HCT116 (cell line): ENCODE data around the gene DOCK3. TPM values are rescaled to one million over a fixed set of nuclear protein-coding genes. Genes with fewer than 3 reads are reported as not detected.

Experiments used
- ATAC-seq: fragments of 200-7000 bp; cut with Tn5 transposase; 2 replicates; pipeline ENCODE4 v1.9.1; 2020; ENCODE audit warnings: mild to moderate bottlenecking, moderate library complexity
- BruUV-seq: library from RNA; stranded (reverse); fragments of 400-500 nt; replicated peaks from 2 replicates; lab custom pipeline; 2021; lab: Mats Ljungman, UMichigan
- CTCF ChIA-PET: fragments of 300-600 bp; sonication (Branson Sonifier 250); formaldehyde crosslinking; loops from one replicate; lab custom pipeline; 2021; ENCODE audit warnings: antibody characterized with exemption; lab: Charles Lee
- POLR2A ChIA-PET: fragments of 300-600, 350-600 bp; sonication (Branson Sonifier 250); formaldehyde crosslinking; loops from one replicate; lab custom pipeline; 2021; ENCODE audit warnings: antibody characterized with exemption; lab: Charles Lee
- RAD21 ChIA-PET, 2 experiments: fragments of 300-600 bp; sonication (Branson Sonifier 250); formaldehyde crosslinking; loops; one replicate each; lab custom pipeline; 2023; ENCODE audit warnings: low total read pairs in 2 of 2; ENCODE audit not compliant: uncharacterized antibody in 2 of 2, unreplicated experiment in 2 of 2, low non-redundant PET in 1 of 2; lab: Charles Lee
- DNase-seq: peaks from one replicate; pipeline ENCODE4 v3.0.0-alpha.2; 2010; ENCODE audit warnings: low read depth, low spot score
- H2AFZ ChIP-seq: fragments of 200-600 bp; shearing (Covaris generic), sonication (generic); 2 replicates; pipeline ENCODE4 v1.6.1; 2017; ENCODE audit warnings: low read depth, mixed run types, mixed read lengths, antibody characterized with exemption, low read length; ENCODE audit not compliant: poor library complexity, severe bottlenecking
- H3K27ac ChIP-seq: 2 replicates; pipeline ENCODE4 v1.5.1; 2012; ENCODE audit warnings: low read depth, low read length
- H3K27me3 ChIP-seq: fragments of 200-600 bp; sonication (generic); 2 replicates; pipeline ENCODE4 v1.6.1; 2016; ENCODE audit warnings: mixed run types, low read length, mixed read lengths; ENCODE audit not compliant: insufficient read depth
- H3K36me3 ChIP-seq, 2 experiments: fragments of 200-500 bp in 1 of 2; fragments of 200-600 bp in 1 of 2; sonication (Bioruptor generic) in 1 of 2; sonication (generic) in 1 of 2; 2 replicates each; pipeline versions ENCODE4 v1.5.1 to v1.6.1; 2014 to 2016; ENCODE audit warnings: low read length in 2 of 2, inconsistent platforms in 1 of 2, mixed read lengths in 1 of 2, mixed run types in 1 of 2; ENCODE audit not compliant: insufficient read depth in 2 of 2, control insufficient read depth in 1 of 2
- H3K4me1 ChIP-seq, 2 experiments: fragments of 200-600 bp in 1 of 2; sonication (generic) in 1 of 2; 2 replicates each; pipeline versions ENCODE4 v1.5.1 to v1.6.1; 2012 to 2017; ENCODE audit warnings: low read length in 2 of 2, inconsistent platforms in 1 of 2, mild to moderate bottlenecking in 1 of 2, mixed read lengths in 1 of 2, mixed run types in 1 of 2, moderate library complexity in 1 of 2; ENCODE audit not compliant: insufficient read depth in 2 of 2, control insufficient read depth in 1 of 2
- H3K4me2 ChIP-seq: fragments of 200-600 bp; sonication (generic); 2 replicates; pipeline ENCODE4 v1.6.1; 2017; ENCODE audit warnings: mixed run types, low read length, mixed read lengths
- H3K4me3 ChIP-seq, 2 experiments: fragments of 200-600 bp in 1 of 2; sonication (generic) in 1 of 2; replicated peaks in 1 of 2; 2 replicates each; pipeline ENCODE4 v1.5.1; 2011 to 2016; ENCODE audit warnings: low read length in 2 of 2, control low read depth in 1 of 2, low read depth in 1 of 2, mild to moderate bottlenecking in 1 of 2, mixed read lengths in 1 of 2, mixed run types in 1 of 2
- H3K79me2 ChIP-seq: fragments of 200-600 bp; sonication (generic); 2 replicates; pipeline ENCODE4 v1.6.1; 2017; ENCODE audit warnings: mild to moderate bottlenecking, mixed run types, low read length, moderate library complexity, mixed read lengths; ENCODE audit not compliant: insufficient read depth
- H3K9ac ChIP-seq: fragments of 200-600 bp; sonication (generic); 2 replicates; pipeline ENCODE4 v1.6.1; 2016; ENCODE audit warnings: low read length, mixed read lengths
- H3K9me2 ChIP-seq: fragments of 200-600 bp; sonication (generic), shearing (Covaris generic); 2 replicates; pipeline ENCODE4 v1.6.1; 2017; ENCODE audit warnings: mixed run types, mild to moderate bottlenecking, moderate library complexity; ENCODE audit not compliant: insufficient read depth
- H3K9me3 ChIP-seq, 2 experiments: fragments of 200-500 bp in 1 of 2; fragments of 200-600 bp in 1 of 2; sonication (Bioruptor generic) in 1 of 2; sonication (generic) in 1 of 2; 2 replicates each; pipeline ENCODE4 v1.6.1; 2014 to 2017; ENCODE audit warnings: low read length in 2 of 2, mixed read lengths in 2 of 2, inconsistent platforms in 1 of 2, low read depth in 1 of 2, mild to moderate bottlenecking in 1 of 2, mixed run types in 1 of 2, moderate library complexity in 1 of 2; ENCODE audit not compliant: control insufficient read depth in 1 of 2, insufficient read depth in 1 of 2
- H4K20me1 ChIP-seq: fragments of 200-600 bp; sonication (generic), shearing (Covaris generic); 2 replicates; pipeline ENCODE4 v1.6.1; 2017; ENCODE audit warnings: mixed run types, mild to moderate bottlenecking, moderate library complexity; ENCODE audit not compliant: insufficient read depth
- CBX3 ChIP-seq: IDR thresholded peaks from 2 replicates; pipeline ENCODE4 v1.6.1; 2012; ENCODE audit warnings: low read depth
- CEBPB ChIP-seq: IDR thresholded peaks from 2 replicates; pipeline ENCODE4 v1.6.1; 2012; ENCODE audit warnings: low read depth
- EGR1 ChIP-seq: IDR thresholded peaks from 2 replicates; pipeline ENCODE4 v1.6.1; 2012; ENCODE audit warnings: low read depth
- ELF1 ChIP-seq: IDR thresholded peaks from 2 replicates; pipeline ENCODE4 v1.6.1; 2012; ENCODE audit warnings: low read depth, borderline replicate concordance
- EZH2 ChIP-seq: fragments of 200-600 bp; sonication (generic); IDR thresholded peaks from 2 replicates; pipeline ENCODE4 v1.6.1; 2017; ENCODE audit warnings: antibody characterized with exemption, mixed run types
- FOSL1 ChIP-seq: IDR thresholded peaks from 2 replicates; pipeline ENCODE4 v1.6.1; 2012; ENCODE audit warnings: low read depth
- JUND ChIP-seq: IDR thresholded peaks from 2 replicates; pipeline ENCODE4 v1.6.1; 2012
- POLR2A ChIP-seq: IDR thresholded peaks from 2 replicates; pipeline ENCODE4 v1.7.0; 2011; ENCODE audit warnings: borderline replicate concordance; ENCODE audit not compliant: insufficient read depth, insufficient read length; ENCODE audit errors: extremely low read depth
- RAD21 ChIP-seq: IDR thresholded peaks from 2 replicates; pipeline ENCODE4 v1.6.1; 2012; ENCODE audit warnings: low read depth, mild to moderate bottlenecking
- SIN3A ChIP-seq: IDR thresholded peaks from 2 replicates; pipeline ENCODE4 v1.6.1; 2012; ENCODE audit warnings: low read depth
- SP1 ChIP-seq: IDR thresholded peaks from 2 replicates; pipeline ENCODE4 v1.6.1; 2012; ENCODE audit warnings: low read depth
- TCF7L2 ChIP-seq: IDR thresholded peaks from 2 replicates; pipeline ENCODE4 v1.7.0; 2011; ENCODE audit warnings: borderline replicate concordance, inconsistent platforms; ENCODE audit not compliant: insufficient read depth, insufficient read length; ENCODE audit errors: extremely low read depth
- YY1 ChIP-seq: IDR thresholded peaks from 2 replicates; pipeline ENCODE4 v1.6.1; 2011; ENCODE audit warnings: low read length, low read depth, moderate library complexity, mild to moderate bottlenecking; ENCODE audit not compliant: insufficient replicate concordance; ENCODE audit errors: extremely low read depth
- ZBTB33 ChIP-seq: IDR thresholded peaks from 2 replicates; pipeline ENCODE4 v1.6.1; 2011; ENCODE audit warnings: mild to moderate bottlenecking, low read length, moderate library complexity; ENCODE audit not compliant: insufficient replicate concordance; ENCODE audit errors: extremely low read depth
- intact Hi-C: fragments of 100-400 bp; cut with micrococcal nuclease; formaldehyde crosslinking; loops from 2 replicates; pipeline ENCODE4 v1.10.0; 2022
- total RNA-seq: library from RNA; stranded (reverse); gene quantifications from one replicate; pipeline ENCODE4 v1.2.1, GENCODE V29; 2021; ENCODE audit not compliant: unreplicated experiment
- TF ChIP-seq, protein P1 (sequence below), 3 experiments: fragments of 200-600 bp in 1 of 3; sonication (generic) in 1 of 3; IDR thresholded peaks in 2 of 3; conservative IDR thresholded peaks in 1 of 3; 2 replicates each; pipeline ENCODE4 v1.5.1; 2012 to 2017; ENCODE audit warnings: low read depth in 2 of 3, low read length in 2 of 3, antibody characterized with exemption in 1 of 3, borderline replicate concordance in 1 of 3, control low read depth in 1 of 3, mild to moderate bottlenecking in 1 of 3, mixed read lengths in 1 of 3, mixed run types in 1 of 3, moderate library complexity in 1 of 3; ENCODE audit not compliant: insufficient read depth in 1 of 3
- TF ChIP-seq, protein P2 (sequence below): IDR thresholded peaks from 2 replicates; pipeline ENCODE4 v1.6.1; 2012
- TF ChIP-seq, protein P3 (sequence below): IDR thresholded peaks from 2 replicates; pipeline ENCODE4 v1.6.1; 2012
- TF ChIP-seq, protein P4 (sequence below): IDR thresholded peaks from 2 replicates; pipeline ENCODE4 v1.6.1; 2012; ENCODE audit warnings: low read depth

DOCK3 gene
- total RNA-seq, 1 experiment from 2014 or later = 4.2 TPM

DNA sequence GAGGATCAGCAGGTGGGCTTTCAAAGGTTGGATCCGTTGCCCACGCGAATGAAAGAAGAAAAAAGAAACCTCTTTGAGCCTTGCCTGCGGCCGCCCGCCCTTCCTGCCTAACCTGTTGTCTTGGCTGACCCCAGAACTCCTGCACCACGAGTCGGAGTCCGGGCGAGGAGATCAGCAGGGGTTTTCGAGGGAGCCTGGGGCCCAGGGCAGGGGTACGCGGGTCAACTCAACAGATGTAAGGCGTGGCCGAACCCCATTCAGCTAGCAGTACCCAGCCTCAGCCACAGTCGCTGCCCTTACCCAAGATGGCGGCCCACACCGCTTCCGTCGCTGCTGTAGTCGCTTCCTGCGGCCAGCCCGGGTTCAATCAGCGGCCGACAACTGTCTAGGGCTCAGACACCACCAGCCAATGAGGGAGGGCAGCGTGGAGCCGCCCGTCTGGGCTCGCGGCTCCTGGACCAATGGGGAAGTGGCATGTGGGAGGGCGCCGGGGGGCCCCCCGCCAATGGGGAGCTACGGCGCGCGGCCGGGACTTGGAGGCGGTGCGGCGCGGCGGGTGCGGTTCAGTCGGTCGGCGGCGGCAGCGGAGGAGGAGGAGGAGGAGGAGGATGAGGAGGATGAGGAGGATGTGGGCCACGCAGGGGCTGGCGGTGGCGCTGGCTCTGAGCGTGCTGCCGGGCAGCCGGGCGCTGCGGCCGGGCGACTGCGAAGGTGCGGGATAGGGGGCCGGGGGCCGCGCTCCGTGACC, 710.2 kb downstream of the DOCK3 start, which contains the start of gene MANF:
TSS of gene MANF (plus strand) at position 566 of the 748 bp plus-strand sequence. CDS start at position 618, 52 bp downstream.
- RAD21 ChIA-PET = interaction anchor here in 1 of 2 experiments (0.6 to 1.0 kb wide), 2 partner anchors 116 to 768 kb away, joined by 3 read pairs; partner anchors contain the start of gene MAPKAPK3
- TF ChIP-seq POLR2A (peak; percentile 39), CEBPB (no peak), JUND (no peak), SP1 (no peak), EZH2 (no peak), TCF7L2 (peak; percentile 73), EGR1 (no peak), ZBTB33 (no peak), ELF1 (no peak), CBX3 (no peak), RAD21 (no peak), SIN3A (no peak), YY1 (peak; percentile 98), FOSL1 (no peak)
- TF ChIP-seq, protein P1, sequence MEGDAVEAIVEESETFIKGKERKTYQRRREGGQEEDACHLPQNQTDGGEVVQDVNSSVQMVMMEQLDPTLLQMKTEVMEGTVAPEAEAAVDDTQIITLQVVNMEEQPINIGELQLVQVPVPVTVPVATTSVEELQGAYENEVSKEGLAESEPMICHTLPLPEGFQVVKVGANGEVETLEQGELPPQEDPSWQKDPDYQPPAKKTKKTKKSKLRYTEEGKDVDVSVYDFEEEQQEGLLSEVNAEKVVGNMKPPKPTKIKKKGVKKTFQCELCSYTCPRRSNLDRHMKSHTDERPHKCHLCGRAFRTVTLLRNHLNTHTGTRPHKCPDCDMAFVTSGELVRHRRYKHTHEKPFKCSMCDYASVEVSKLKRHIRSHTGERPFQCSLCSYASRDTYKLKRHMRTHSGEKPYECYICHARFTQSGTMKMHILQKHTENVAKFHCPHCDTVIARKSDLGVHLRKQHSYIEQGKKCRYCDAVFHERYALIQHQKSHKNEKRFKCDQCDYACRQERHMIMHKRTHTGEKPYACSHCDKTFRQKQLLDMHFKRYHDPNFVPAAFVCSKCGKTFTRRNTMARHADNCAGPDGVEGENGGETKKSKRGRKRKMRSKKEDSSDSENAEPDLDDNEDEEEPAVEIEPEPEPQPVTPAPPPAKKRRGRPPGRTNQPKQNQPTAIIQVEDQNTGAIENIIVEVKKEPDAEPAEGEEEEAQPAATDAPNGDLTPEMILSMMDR (IDR thresholded peaks at IDR 0.05 in 2 of 3, conservative IDR thresholded peaks at IDR 0.05 in 1 of 3; ENCODE audit: borderline replicate concordance in 1 of 3, insufficient read depth in 1 of 3, low read depth in 2 of 3, low read length in 2 of 3) = no peak
- TF ChIP-seq, protein P2, sequence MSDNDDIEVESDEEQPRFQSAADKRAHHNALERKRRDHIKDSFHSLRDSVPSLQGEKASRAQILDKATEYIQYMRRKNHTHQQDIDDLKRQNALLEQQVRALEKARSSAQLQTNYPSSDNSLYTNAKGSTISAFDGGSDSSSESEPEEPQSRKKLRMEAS = no peak
- TF ChIP-seq, protein P3, sequence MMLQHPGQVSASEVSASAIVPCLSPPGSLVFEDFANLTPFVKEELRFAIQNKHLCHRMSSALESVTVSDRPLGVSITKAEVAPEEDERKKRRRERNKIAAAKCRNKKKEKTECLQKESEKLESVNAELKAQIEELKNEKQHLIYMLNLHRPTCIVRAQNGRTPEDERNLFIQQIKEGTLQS = no peak
- TF ChIP-seq, protein P4, sequence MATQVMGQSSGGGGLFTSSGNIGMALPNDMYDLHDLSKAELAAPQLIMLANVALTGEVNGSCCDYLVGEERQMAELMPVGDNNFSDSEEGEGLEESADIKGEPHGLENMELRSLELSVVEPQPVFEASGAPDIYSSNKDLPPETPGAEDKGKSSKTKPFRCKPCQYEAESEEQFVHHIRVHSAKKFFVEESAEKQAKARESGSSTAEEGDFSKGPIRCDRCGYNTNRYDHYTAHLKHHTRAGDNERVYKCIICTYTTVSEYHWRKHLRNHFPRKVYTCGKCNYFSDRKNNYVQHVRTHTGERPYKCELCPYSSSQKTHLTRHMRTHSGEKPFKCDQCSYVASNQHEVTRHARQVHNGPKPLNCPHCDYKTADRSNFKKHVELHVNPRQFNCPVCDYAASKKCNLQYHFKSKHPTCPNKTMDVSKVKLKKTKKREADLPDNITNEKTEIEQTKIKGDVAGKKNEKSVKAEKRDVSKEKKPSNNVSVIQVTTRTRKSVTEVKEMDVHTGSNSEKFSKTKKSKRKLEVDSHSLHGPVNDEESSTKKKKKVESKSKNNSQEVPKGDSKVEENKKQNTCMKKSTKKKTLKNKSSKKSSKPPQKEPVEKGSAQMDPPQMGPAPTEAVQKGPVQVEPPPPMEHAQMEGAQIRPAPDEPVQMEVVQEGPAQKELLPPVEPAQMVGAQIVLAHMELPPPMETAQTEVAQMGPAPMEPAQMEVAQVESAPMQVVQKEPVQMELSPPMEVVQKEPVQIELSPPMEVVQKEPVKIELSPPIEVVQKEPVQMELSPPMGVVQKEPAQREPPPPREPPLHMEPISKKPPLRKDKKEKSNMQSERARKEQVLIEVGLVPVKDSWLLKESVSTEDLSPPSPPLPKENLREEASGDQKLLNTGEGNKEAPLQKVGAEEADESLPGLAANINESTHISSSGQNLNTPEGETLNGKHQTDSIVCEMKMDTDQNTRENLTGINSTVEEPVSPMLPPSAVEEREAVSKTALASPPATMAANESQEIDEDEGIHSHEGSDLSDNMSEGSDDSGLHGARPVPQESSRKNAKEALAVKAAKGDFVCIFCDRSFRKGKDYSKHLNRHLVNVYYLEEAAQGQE = no peak

More for the DNA sequence above, 710.2 kb downstream of the DOCK3 start, which contains the start of gene MANF:
- H3K9me2 ChIP-seq = no peaks in the 10 kb centered on the region
- peaks cover 15 to 39% of the 10 kb centered on the region in 2 experiments; a peak in 3 of 4 replicates for H3K4me1 ChIP-seq
- intact Hi-C loops = loop anchor here (2.0 to 10.0 kb wide), 5 partner anchors 117 to 1030 kb away; partner anchors contain the start of genes CYB561D2, DCAF1, MAPKAPK3 and NPRL2
- CTCF ChIA-PET = interaction anchor here (0.6 to 2.1 kb wide), 6 partner anchors 13 to 769 kb away, joined by 3 to 10 read pairs (median 4); no protein-coding TSS in a partner anchor
- H3K4me3 ChIP-seq = peak within 1 kb of the TSS; percentile 97 to 99
- H3K4me2 ChIP-seq = peak within 1 kb of the TSS; percentile 82
- peaks cover 0 to 34% of the 10 kb centered on the region in 2 experiments; a peak in 3 of 4 replicates for H3K36me3 ChIP-seq
- H3K9ac ChIP-seq = peak within 1 kb of the TSS; percentile 99
- no TSS peak for BruUV-seq
- peaks cover 39% of the 10 kb centered on the region for H3K79me2 ChIP-seq
- H3K27ac ChIP-seq = peak within 1 kb of the TSS; percentile 86
- POLR2A ChIA-PET = interaction anchor here (0.6 to 1.7 kb wide), 8 partner anchors 37 to 768 kb away, joined by 3 to 6 read pairs (median 4); partner anchors contain the start of genes DCAF1 and MAPKAPK3
- H3K27me3 ChIP-seq = no peaks in the 10 kb centered on the region
- no peak within 1 kb of the TSS for H2AFZ ChIP-seq
- ATAC-seq (peak; percentile 93), DNase-seq (peak; percentile 95)
- no peaks in the 10 kb centered on the region for H3K9me3 ChIP-seq
- no peaks in the 10 kb centered on the region for H4K20me1 ChIP-seq
